Subcutaneous adipose tissue (tissue), 4 donors: Measurements from ENCODE around the gene TSTD1. TPM values are rescaled to one million over a fixed set of nuclear protein-coding genes. Genes with fewer than 3 reads are reported as not detected.

ENCODE experiments used
- CTCF ChIP-seq: fragments of 450-650 bp; IDR thresholded peaks from one replicate; pipeline ENCODE4 v1.5.1; 2016; ENCODE audit warnings: low read depth, mild to moderate bottlenecking, control low read depth, antibody characterized with exemption, moderate library complexity
- total RNA-seq, 4 donors: library from RNA; depleted of rRNA; stranded (reverse); fragments of >200 nt; gene quantifications; one replicate each; pipeline ENCODE4 v1.1.0, GENCODE V29; 2016

The TSTD1 gene
- total RNA-seq, 4 donors from 2014 or later = 8.6 to 65.4 (median 43.8) TPM

GRCh38 chr1:161021970-161022353 lies 16.8 kb downstream of the TSTD1 start:
- TF ChIP-seq CTCF = no peak

GRCh38 chr1:161021165-161021969 lies 17.4 kb downstream of the TSTD1 start:
- TF ChIP-seq CTCF = no peak

- TF ChIP-seq CTCF = no peak
Observed at GRCh38 chr1:161020509-161021164, 18.1 kb downstream of the TSTD1 start, which contains the start of gene F11R. TSS of gene F11R (minus strand) at chr1:161021152. CDS start at chr1:161021073, 79 bp downstream.

- TF ChIP-seq CTCF = no peak
Observed at GRCh38 chr1:161019751-161020495, 18.8 kb downstream of the TSTD1 start.

GRCh38 chr1:161018631-161018930 lies 20.2 kb downstream of the TSTD1 start:
- TF ChIP-seq CTCF = no peak

- TF ChIP-seq CTCF = no peak
Observed at GRCh38 chr1:161017756-161018630, 20.8 kb downstream of the TSTD1 start.
